HG03354 (cell line): ENCODE measurements around the gene OMD.

Source experiments
- ATAC-seq: cut with Tn5 transposase; IDR thresholded peaks from one replicate; pipeline ENCODE4 v1.9.1; 2021; ENCODE audit warnings: mild to moderate bottlenecking; ENCODE audit not compliant: unreplicated experiment, poor library complexity, severe bottlenecking

The OMD gene

DNA sequence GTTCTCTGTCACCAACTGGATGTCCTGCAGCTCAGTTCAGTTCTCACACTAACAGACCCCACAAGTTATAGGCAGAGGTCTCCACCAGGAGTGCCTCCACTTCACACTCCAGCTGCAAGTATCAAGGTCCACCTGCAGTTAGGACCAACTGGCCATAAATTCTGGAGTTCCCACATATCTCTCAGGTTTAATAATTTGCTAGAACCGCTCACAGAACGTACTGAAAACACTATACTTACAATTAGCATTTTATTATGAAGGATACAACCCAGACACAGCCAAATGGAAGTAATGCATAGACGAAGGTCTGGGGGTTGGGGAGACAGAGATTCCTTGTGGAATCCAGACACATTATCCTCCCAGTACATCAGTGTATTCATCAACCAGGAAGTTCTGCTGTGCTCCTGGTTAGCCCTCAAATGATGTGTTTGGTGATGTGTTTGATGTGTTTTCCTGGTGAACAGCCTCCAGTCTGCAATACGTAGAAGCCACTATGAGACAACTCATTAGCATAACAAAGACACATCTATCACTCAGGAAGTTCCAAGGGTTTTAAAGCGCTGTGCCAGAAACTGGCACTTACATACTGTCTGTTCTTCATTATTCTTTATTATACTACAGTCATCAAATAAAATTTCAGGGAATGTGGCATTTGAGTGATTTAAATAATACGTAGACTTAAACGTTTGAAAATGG is 45.3 kb downstream of the OMD start:
- ATAC-seq: no peak

- no peak for ATAC-seq
Observed at GRCh38 chr9:92377876-92378275, 46.4 kb downstream of the OMD start.

GRCh38 chr9:92373167-92373566 is 51.1 kb downstream of the OMD start:
- no peak for ATAC-seq

GRCh38 chr9:92369075-92369474 is 55.2 kb downstream of the OMD start:
- ATAC-seq: no peak
